HG02623 (cell line): Measurements from ENCODE around the gene PDZK1IP1.
"Not testable (repeated sequence)": the region's sequence is repeated elsewhere in the genome, so short reads cannot be mapped to it uniquely, and the experiment has no call there.

ENCODE experiments used
- ATAC-seq: cut with Tn5 transposase; IDR thresholded peaks from one replicate; pipeline ENCODE4 v1.9.1; 2021; ENCODE audit warnings: moderate library complexity; ENCODE audit not compliant: unreplicated experiment

The PDZK1IP1 gene

DNA sequence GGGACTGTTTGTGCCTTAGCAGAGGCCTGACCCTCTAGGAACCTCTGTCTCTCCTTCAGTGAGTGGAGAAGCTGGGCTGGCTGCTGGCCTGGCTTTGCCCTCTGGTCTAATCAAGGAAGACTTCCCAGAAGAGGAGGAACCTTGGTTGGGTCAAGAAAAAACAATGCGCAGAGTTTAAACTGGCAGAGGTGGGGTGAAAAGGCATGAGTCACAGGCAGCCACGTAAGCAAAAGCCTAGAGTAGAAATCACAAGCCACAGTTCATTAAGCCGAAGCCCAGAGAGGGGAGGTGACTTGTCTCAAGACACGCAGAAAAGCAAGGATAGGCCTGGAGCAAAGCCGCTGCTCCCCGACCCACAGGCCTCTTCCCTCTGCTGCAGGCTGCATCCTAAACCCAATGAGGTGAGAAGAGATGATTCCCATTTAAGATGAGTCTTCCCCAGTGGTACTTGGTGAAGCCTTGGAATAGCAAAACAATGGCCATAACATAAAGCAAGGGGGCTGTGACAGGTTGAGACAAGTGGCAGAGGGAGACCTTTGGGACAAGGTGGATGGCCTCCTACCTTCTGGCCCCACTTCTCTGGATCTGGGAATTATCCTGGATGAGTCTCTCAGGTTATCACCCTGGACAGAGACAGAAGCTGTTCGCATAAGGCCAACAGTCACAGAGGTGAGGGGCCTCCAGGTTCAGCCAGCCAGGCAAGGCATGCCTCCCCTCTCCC, 7.7 kb downstream of the PDZK1IP1 start:
- no peak for ATAC-seq

DNA sequence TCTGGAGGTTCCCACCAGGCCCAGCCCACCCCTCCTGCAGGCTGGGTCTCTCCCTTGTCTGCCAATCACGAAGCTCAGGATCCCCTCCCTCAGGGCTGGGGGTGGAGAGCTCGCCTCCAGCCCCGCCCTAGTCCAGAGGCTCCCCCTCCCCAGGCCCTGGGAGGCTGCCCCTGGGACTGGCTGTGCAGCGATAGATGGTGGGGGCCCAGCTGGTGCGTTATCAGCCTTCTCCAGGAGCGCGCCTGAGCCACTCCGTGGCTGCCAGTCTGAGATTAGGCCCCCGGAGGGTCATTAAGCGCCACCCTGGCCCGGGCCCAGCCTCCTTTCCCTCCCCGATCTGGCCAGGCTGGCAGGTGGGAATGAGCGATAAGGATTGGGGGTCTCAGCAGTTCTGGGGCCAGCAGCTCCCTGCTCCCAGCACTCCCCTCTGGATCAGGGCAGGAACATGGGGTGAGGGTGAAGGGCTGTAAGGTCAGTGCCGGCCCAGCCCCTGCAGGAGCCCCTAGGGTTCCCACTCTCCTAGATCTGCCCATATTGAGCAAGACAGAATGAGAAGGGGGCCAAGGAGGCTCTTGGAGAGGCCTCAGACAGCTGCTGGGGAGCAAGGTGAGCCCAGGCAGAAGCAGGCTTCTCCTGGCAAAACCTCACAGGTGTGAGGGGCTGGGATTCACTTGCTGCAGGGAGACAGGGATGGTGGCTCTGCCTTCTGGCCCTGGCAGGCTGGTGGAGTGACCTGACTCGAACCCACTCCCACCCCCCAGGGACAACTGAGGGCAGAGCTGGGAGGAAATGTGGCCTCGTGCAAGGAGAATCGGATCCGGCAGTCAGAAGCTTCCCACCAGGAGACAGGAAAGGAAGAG, 8.5 kb downstream of the PDZK1IP1 start:
- ATAC-seq = no peak

DNA sequence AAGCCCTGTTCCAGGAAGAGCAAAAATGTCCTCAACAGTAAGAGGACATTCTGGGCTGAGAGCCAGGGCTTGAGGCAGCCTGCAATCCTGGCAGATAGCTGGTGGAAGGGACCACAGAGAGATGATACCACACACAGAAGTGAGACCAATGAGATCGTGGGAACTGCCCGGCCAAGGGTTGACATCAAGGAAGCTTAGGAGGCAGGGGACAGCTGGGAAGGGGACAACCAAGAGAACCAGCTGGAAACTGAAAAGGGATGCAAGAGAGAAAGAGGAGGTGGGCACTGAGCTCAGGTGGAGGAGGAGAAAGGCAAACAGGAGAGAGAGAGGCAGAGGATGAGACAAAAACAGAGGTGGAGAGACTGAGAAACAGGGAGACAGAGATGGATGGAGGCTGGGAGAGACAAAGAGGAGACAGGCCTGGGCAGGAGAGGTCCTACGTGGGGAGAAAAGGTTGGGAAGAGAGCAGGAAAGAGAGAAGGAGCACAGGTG, 9.2 kb downstream of the PDZK1IP1 start:
- ATAC-seq = no peak

DNA sequence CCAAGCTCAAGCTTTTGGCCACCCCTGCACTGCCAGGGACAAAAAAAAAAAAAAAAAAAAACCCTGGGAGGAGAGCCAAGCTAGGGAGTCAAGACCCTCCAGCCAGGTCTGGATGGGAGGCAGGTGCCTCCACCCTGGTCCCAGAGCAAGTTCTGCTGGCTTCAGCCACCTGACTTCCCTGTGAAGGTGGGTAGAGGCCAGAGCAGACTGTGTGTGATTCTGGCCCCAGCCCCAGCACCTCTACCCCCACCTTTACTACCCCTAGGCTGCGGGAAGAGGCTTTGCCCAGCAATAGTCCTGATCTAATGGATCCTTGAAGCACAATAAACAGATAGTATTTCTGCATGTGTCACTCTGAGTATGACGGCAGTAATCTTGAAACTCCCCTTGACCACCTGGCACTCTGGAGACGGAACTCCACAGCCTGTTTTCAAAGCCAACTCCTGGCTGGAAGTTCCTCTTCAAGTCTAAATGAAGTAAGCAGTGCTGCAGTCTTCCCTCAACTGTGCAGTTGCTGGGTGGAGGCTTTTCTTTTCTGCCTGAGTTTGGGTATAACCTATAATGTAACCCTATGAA, 9.8 kb downstream of the PDZK1IP1 start:
- no peak for ATAC-seq

DNA sequence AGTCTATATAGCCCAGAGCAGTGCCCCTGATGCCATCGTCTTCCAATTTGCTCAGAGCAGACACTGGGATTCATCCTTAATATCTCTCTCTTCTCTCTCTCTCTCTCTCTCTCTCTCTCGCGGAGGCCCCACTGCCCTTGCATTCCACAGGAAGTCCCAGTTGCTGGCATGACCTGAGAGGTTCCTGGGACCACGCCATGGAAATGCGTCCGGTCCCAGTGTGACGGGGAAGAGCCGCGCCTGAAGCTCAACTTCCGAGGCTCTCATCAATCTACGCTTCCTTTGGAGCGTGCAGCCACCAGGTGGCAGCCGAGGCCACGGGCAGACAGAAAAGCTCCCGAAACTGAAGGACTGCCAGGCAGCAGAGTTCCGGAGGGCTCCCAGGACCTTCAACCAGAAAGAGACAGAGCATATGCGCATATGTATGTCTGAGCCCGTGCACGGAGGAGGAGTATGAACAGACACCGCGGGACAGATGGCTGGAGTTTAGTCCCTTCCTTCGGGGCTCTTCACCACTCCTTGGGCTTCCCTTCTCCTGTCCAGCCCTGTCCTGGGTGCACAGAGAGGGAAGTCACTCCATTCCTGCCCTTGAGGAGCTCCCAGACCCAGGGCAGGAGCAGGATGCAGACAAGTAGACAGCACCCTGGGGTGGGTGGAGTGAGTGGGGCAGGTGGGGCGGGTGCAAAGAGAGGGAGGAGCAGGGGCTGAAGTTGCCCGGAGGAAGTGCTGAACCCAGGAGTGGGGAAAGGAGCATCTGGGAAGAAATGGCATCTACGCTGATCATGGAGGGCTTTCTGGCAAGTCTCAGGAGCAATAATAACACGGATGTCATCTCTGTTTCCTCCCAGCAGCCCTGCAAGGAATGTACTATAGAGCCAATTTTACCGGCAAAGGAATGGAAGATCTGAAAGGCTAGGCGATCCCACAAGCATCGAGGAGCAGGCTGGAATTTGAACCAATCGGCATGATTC, 10.5 kb downstream of the PDZK1IP1 start:
- peak; percentile 82 for ATAC-seq

DNA sequence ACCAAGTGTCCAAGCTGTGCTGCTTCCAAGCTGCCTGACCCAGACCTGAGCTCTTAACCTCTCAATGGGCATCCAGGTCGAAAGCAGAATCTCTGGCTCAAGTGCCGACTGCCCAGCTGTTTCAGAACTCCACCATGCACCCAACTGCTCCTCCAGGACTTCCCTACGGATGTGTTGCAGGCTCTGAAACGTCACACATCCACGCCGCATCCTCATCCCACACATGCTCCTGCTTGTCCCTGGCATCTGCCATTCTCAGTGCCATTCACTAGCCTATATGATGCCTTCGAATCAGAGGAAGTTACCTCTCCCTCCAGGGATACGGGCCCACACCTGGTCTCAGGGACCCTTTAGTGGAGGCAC, 11.2 kb downstream of the PDZK1IP1 start:
- ATAC-seq = no peak

GRCh38 chr1:47178020-47178419, 11.8 kb downstream of the PDZK1IP1 start:
- no peak for ATAC-seq

DNA sequence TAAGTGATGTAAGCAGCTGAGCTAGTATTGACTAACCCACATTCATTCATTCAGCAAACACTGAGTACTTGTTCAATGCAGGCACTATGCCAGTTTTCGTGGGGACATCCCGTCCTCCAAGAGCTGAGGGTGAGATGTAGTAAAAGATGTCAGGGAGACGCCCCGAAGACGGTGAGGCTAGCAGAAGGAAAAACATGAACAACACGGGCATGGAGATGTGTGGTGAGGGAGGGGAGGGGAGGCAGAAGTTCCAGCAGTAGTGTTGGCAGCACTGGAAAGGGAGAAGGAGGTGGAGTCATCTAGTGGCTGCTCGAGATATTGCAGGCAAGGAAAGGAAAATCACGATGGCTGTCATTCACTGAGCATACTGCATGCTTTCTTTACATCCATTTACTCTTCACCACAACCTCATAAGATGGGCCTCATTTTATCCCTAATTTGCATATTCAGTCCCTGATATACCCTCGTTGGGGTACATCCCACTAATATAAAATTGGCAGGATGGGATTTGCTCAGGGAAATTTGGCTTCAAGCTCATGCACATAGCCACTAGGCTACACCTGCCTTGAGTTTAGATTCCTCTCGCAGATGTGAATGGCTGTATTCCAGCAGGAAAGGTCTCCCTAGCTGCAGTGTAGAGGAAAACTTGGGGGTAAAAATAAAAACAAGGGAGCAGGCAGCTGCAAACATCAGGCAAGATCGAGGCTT, 14.5 kb downstream of the PDZK1IP1 start:
- no peak for ATAC-seq

DNA sequence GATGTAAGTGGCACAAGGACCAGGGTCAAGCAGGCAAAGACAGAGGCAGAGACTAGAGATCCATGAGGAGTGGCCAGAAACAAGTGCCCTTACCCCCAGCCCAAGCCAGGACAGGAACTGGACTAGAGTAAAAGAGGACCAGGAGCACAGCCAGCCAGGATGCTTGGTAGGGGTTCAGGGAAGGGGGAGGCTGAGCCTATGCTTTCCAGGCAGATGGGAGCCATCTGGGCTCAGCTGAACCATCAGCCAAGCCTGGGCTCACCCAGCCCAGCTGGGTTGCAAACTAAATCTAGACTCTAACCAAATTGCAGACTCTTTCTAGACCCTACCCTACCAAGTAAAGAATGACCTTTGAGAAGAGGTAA, 15.2 kb downstream of the PDZK1IP1 start:
- no peak for ATAC-seq

GRCh38 chr1:47172782-47173181, 17.1 kb downstream of the PDZK1IP1 start:
- no peak for ATAC-seq

GRCh38 chr1:47164552-47164951, 25.3 kb downstream of the PDZK1IP1 start:
- ATAC-seq = no peak

GRCh38 chr1:47161298-47162040, 28.4 kb downstream of the PDZK1IP1 start:
- no peak for ATAC-seq

DNA sequence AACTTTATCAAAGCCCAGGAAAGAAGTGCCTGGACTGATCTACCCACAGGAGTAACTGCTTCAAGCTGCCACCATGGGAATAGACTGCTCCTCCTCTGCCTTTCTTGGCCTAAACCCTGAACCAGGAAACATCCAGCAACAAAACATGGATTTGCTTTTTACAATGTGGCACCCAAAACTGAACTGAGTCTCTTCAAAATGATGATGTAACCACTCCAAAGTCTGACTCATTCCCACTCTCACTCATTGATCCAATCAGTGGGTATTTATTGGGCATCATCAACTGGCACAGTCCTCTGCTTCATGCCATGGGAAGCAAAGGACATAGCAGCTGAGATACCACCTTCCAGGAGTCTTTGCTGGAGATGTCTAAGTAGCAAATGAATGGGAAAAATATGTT, 29.1 kb downstream of the PDZK1IP1 start:
- ATAC-seq = no peak

- ATAC-seq = not testable (repeated sequence)
These were observed 31.9 kb downstream of the PDZK1IP1 start for GRCh38 chr1:47157957-47158356.

DNA sequence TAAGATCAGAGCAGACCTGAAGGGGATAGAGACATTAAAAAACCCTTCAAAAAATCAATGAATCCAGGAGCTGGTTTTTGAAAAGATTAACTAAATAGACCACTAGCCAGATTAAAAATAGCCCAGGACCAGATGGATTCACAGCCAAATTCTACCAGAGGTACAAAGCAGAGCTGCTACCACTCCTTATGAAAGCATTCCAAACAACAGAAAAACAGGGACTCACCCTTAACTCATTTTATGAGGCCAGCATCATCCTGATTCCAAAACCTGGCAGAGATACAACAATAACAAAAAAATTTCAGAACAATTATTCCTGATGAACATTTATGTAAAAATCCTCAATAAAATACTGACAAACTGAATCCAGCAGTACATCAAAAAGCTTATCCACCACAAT, 33.4 kb downstream of the PDZK1IP1 start:
- ATAC-seq = not testable (repeated sequence)

DNA sequence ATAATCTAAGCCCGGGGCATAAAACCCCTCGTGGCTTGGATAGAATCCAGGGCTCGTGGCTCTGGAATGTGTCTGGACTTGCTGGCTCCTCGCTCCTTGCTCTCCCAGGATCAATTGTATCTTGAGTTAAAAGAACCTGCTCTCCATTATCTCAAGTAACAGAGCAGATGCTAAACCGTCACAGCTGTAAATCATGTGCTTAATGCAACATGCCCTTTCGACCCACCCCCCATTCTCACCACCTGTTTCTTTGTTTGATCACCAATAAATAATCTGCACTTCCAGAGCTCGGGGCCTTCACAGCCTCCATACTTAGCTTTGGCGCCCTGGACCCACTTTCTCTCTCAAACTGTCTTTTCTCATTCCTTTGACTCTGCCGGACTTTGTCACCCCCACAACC, 40.7 kb downstream of the PDZK1IP1 start:
- ATAC-seq = not testable (repeated sequence)

DNA sequence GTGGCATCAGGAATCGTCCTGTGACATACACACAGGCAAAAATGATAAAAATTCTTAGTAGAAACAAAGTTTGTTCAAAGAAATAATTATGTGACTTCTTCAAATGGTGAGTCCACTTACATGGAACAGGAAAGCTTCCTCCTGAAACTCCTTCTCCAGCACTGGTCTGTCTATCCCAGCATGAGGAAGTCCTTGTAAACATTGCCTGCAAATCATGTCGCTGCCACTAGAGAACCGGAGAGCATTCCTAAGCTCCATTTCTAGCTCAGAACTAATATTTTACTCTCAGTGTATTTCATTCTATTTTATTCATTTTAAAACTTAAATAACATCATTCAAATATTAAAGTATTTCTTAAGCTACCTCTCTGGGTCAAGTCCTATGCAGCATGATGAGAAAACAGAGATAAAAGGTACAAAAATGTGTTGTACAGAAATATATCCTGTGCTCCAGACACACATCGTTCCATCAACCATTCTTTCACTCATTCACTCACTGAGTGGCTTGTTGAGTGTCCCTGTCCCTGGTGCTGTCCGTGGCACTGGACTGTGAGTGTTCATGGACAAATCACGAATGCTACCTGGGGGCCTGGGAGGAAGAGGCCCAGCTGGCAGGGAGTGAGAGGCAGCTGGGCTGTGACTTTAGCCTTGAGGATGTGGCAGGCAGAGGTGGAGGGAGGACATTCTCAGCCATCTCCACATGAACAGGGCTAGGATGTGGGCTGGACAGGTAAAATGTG, 42.6 kb downstream of the PDZK1IP1 start:
- ATAC-seq = no peak

DNA sequence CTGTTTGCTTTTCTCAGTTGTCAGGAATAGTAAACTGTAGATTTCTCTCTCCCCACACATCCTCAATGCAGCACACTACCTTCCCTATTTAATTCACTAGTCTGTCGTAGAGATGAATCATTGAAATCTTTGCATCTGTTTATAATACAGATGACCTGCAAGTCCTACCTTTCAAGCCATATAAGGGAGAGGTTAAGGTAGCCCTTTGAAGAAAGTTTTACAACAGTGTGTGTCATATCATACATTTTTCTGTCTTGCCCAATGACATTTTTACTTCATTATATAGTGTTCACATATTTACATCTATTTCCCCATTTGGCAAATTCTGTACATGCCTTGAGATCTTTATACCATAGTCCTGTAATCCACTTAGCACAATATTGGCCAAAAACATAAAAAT, 43.3 kb downstream of the PDZK1IP1 start:
- ATAC-seq = not testable (repeated sequence)

DNA sequence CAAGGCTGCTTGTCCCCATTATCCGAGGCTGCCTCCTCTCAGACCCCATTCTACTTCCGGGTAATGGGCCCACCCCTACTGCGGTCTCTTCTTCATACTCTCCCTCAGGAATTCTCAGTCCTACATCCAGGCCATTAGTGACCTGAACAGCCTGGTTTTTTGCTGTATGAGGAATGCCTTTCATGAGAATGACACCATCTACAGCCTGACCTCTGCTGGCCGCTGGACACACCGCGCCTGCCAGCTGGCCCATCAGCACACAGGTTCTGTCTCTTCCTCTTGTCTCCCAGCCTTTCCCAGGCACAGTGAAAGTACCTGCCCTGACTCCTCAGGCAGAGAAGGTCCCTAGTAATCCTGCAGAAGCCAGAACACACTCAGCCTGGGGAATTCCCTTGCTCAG, 46.2 kb downstream of the PDZK1IP1 start:
- not testable (repeated sequence) for ATAC-seq
